Epithelial cell of proximal tubule (primary cell): ENCODE data around the gene ANKRD45. TPM values are rescaled to one million over a fixed set of nuclear protein-coding genes. Genes with fewer than 3 reads are reported as not detected.
"Not testable (repeated sequence)": the region's sequence is repeated elsewhere in the genome, so short reads cannot be mapped to it uniquely, and the experiment has no call there.

Source experiments
- DNase-seq: peaks from one replicate; pipeline ENCODE4 v3.0.0-alpha.2; 2011; ENCODE audit warnings: low read depth
- H3K4me3 ChIP-seq: 2 replicates; pipeline ENCODE4 v1.5.1; 2011; ENCODE audit warnings: low read depth, mild to moderate bottlenecking, low read length
- total RNA-seq: library from RNA; depleted of rRNA; stranded (reverse); fragments of >200 nt; gene quantifications from 2 replicates; pipeline ENCODE4 v1.2.3, GENCODE V29; 2015
- TF ChIP-seq, protein P1 (sequence below): conservative IDR thresholded peaks from 2 replicates; pipeline ENCODE4 v1.5.1; 2012; ENCODE audit warnings: low read depth, mild to moderate bottlenecking, low read length

ANKRD45 gene
- total RNA-seq, 1 donor from 2014 or later = 0.35 TPM

DNA sequence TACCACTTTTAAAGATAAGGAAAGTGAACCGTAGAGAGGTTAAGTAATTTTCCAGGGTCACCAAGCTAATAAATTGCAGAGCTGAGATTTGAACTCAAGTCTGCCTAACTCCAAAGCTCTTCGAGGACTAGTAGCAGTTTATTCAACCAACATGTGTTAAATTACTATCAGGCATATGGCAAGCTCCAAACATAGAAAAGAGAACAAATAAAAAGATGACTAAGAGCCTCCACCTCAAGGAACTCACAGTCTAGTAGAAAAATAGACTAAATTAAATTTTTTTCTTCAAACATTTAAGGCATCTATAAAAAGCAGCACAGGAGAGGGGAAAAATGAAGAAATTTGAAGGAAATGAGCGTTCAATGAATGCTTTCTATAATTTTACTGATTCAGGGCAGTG lies 89.0 kb downstream of the ANKRD45 start:
- H3K4me3 ChIP-seq = no peak overlapping the region
- no peak for DNase-seq
- TF ChIP-seq, protein P1, sequence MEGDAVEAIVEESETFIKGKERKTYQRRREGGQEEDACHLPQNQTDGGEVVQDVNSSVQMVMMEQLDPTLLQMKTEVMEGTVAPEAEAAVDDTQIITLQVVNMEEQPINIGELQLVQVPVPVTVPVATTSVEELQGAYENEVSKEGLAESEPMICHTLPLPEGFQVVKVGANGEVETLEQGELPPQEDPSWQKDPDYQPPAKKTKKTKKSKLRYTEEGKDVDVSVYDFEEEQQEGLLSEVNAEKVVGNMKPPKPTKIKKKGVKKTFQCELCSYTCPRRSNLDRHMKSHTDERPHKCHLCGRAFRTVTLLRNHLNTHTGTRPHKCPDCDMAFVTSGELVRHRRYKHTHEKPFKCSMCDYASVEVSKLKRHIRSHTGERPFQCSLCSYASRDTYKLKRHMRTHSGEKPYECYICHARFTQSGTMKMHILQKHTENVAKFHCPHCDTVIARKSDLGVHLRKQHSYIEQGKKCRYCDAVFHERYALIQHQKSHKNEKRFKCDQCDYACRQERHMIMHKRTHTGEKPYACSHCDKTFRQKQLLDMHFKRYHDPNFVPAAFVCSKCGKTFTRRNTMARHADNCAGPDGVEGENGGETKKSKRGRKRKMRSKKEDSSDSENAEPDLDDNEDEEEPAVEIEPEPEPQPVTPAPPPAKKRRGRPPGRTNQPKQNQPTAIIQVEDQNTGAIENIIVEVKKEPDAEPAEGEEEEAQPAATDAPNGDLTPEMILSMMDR = no peak

GRCh38 chr1:173580071-173580470 lies 89.6 kb downstream of the ANKRD45 start:
- TF ChIP-seq, protein P1 = no peak
- DNase-seq = no peak
- no peak overlapping the region for H3K4me3 ChIP-seq

- H3K4me3 ChIP-seq = no peak overlapping the region
- TF ChIP-seq, protein P1 = no peak
- DNase-seq = no peak
These were observed 96.1 kb downstream of the ANKRD45 start for GRCh38 chr1:173573596-173573995.

- no peak overlapping the region for H3K4me3 ChIP-seq
- DNase-seq = no peak
- TF ChIP-seq, protein P1 = no peak
These were observed 97.3 kb downstream of the ANKRD45 start for GRCh38 chr1:173572201-173572873.

- TF ChIP-seq, protein P1 = no peak
- H3K4me3 ChIP-seq = no peak overlapping the region
- no peak for DNase-seq
These were observed 99.2 kb downstream of the ANKRD45 start for GRCh38 chr1:173570370-173571007.

- TF ChIP-seq, protein P1 = no peak
- no peak overlapping the region for H3K4me3 ChIP-seq
- no peak for DNase-seq
These were observed 101.2 kb downstream of the ANKRD45 start for GRCh38 chr1:173568483-173568882.

DNA sequence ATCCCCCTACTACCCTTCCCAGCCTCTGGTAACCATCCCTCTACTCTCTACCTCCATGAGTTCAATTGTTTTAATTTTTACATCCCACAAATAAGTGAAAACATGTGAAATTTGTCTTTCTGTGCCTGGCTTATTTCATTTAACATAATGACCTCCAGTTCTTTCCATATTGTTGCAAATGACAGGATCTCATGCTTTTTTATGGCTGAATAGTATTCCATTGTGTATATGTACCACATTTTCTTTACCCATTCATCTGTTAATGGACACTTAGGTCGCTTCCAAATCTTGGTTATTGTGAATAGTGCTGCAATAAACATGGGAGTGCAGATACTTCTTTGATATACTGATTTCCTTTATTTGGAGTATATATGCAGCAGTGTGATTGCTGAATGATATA lies 105.8 kb downstream of the ANKRD45 start:
- H3K4me3 ChIP-seq, DNase-seq: not testable (repeated sequence)
